ENCODE measurements around the gene SPAG16. TPM values are rescaled to one million over a fixed set of nuclear protein-coding genes. Genes with fewer than 3 reads are reported as not detected.

The SPAG16 gene
- polyA plus RNA-seq, 6 donors from 2014 or later, result 8.4 to 19.7 (median 15.7) TPM

GRCh38 chr2:214361116-214361515 is 1076.9 kb downstream of the SPAG16 start:
- H3K4me3 Mint-ChIP-seq, result no peak overlapping the region
- no peaks in the 10 kb centered on the region for H3K27me3 Mint-ChIP-seq
- H3K27ac Mint-ChIP-seq, result no peak overlapping the region
- no peak for DNase-seq
- no peak for ATAC-seq (ENCODE audit: low read depth in 2 of 2)
- H3K4me1 Mint-ChIP-seq, result no peaks in the 10 kb centered on the region
- H3K36me3 Mint-ChIP-seq, result no peaks in the 10 kb centered on the region
- peaks cover 3 to 15% (median 8%) of the 10 kb centered on the region in 7 donors for H3K9me3 Mint-ChIP-seq

- no peak overlapping the region for H3K4me3 Mint-ChIP-seq
- H3K9me3 Mint-ChIP-seq, result peaks cover 0 to 6% (median 0%) of the 10 kb centered on the region in 7 donors
- ATAC-seq (ENCODE audit: low read depth in 2 of 2) (no peak), DNase-seq (no peak)
- no peaks in the 10 kb centered on the region for H3K36me3 Mint-ChIP-seq
- H3K27me3 Mint-ChIP-seq, result no peaks in the 10 kb centered on the region
- H3K4me1 Mint-ChIP-seq, result no peaks in the 10 kb centered on the region
- no peak overlapping the region for H3K27ac Mint-ChIP-seq
These were observed 1081.3 kb downstream of the SPAG16 start for GRCh38 chr2:214365549-214365948.

DNA sequence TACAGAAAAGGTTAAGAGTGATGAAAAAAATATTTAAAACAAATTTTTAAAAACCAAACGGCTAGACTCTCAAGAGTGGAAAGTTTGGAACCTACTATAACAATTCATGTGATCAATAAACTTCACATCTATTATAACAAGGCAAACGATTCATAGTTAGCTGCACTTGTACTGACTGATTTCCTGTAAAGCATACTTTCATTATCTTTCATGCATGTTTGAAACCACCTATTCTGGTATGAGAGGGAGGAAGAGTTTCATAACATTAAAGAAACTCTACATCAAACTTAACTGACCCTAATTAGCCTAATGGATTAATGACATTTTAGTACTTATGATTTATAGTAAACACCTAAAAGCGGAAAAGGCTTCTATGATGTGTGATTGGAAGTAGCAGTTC is 1082.9 kb downstream of the SPAG16 start:
- Mint-ChIP-seq H3K4me3 (no peak overlapping the region), H3K36me3 (no peaks in the 10 kb centered on the region), H3K4me1 (no peaks in the 10 kb centered on the region), H3K27me3 (no peaks in the 10 kb centered on the region), H3K27ac (no peak overlapping the region), H3K9me3 (peaks cover 0 to 6% (median 0%) of the 10 kb centered on the region in 7 donors)
- no peak for DNase-seq
- no peak for ATAC-seq (ENCODE audit: low read depth in 2 of 2)

DNA sequence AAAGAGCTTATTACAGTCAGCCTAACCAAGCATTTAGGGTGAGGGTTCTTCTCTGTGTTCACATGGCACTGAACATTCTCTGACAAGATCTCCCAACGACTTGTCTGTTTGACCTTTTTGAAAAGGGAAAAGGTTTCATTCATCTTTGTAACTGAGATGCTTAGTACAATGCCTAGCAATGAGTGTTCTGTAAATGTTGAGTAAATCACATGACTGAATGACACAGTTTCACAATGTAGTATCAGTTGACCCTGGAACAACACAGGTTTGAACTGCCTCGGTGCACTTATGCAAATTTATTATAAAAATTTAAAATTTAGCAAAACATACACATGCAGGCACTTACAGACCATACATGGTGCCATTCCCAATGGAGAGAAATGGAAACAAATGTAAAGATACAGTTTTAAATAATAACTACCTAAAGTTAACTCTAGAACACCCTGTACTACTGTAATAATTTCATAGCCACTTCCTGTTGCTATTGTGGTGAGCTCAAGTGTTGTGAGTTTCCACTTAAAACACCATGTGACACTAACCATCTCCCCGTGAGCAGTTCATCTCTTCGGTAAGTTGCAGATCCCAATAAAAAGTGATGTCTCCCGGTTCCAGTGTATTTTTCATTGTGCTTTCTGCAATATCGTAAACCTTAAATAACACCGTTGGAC is 1092.5 kb downstream of the SPAG16 start:
- Mint-ChIP-seq H3K4me1 (no peaks in the 10 kb centered on the region), H3K9me3 (no peaks in the 10 kb centered on the region), H3K27me3 (no peaks in the 10 kb centered on the region), H3K36me3 (no peaks in the 10 kb centered on the region), H3K4me3 (no peak overlapping the region), H3K27ac (no peak overlapping the region)
- DNase-seq (no peak), ATAC-seq (ENCODE audit: low read depth in 2 of 2) (no peak)

DNA sequence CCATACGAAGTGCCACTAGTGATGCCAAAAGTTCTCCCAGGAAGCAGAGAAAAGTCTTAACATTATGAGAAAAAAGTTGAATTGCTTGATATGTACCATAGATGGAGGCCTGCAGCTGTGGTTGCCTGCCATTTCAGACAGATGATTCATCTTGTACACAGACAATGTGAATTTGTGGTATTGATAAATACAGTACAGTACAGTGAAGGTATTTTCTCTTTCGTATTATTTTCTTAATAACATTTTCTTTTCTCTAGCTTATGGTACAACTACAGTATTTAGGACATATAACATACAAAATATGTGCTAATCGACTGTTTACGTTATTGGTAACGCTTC is 1093.0 kb downstream of the SPAG16 start:
- Mint-ChIP-seq H3K4me1 (no peaks in the 10 kb centered on the region), H3K4me3 (no peak overlapping the region), H3K27ac (no peak overlapping the region), H3K9me3 (no peaks in the 10 kb centered on the region), H3K36me3 (no peaks in the 10 kb centered on the region), H3K27me3 (no peaks in the 10 kb centered on the region)
- no peak for ATAC-seq (ENCODE audit: low read depth in 2 of 2)
- DNase-seq, result no peak

DNA sequence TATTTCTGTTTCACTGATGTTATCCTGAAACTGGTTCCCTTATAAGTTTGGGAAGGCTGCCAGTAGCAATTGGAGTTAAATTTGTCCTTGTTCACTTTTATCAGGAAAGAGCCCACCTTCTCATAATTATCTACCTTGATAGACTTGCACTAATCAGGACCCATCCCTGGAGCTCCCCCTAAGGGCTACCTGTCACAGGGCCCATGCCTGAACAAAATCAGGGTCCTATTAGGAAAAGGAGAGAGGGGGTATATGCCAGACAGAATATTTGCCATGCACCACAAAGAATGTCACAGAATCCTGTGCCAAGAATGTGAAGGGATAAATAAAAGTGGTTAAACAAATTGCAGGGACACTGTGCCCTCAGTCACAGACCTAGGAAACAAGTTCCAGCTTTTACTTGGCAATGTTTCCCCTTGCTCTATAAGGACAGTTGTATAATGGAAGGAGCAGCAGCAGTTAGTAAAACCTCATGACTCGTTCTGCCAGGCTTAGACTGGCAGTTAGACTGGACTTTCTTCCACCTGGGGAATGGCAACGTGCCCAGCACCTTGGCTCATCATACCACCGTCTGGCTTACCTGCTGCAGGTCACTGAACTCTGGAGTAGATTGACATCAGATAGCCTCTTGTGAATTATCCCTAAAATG is 1094.3 kb downstream of the SPAG16 start:
- no peaks in the 10 kb centered on the region for H3K27me3 Mint-ChIP-seq
- no peaks in the 10 kb centered on the region for H3K9me3 Mint-ChIP-seq
- no peaks in the 10 kb centered on the region for H3K36me3 Mint-ChIP-seq
- no peak overlapping the region for H3K27ac Mint-ChIP-seq
- no peak overlapping the region for H3K4me3 Mint-ChIP-seq
- no peak for DNase-seq
- no peak for ATAC-seq (ENCODE audit: low read depth in 2 of 2)
- no peaks in the 10 kb centered on the region for H3K4me1 Mint-ChIP-seq

GRCh38 chr2:214379227-214379626 is 1095.0 kb downstream of the SPAG16 start:
- no peaks in the 10 kb centered on the region for H3K9me3 Mint-ChIP-seq
- no peak overlapping the region for H3K27ac Mint-ChIP-seq
- no peaks in the 10 kb centered on the region for H3K36me3 Mint-ChIP-seq
- DNase-seq (no peak), ATAC-seq (ENCODE audit: low read depth in 2 of 2) (no peak)
- H3K4me3 Mint-ChIP-seq, result no peak overlapping the region
- no peaks in the 10 kb centered on the region for H3K4me1 Mint-ChIP-seq
- H3K27me3 Mint-ChIP-seq, result no peaks in the 10 kb centered on the region

- DNase-seq (no peak), ATAC-seq (ENCODE audit: low read depth in 2 of 2) (no peak)
- Mint-ChIP-seq H3K4me3 (no peak overlapping the region), H3K36me3 (no peaks in the 10 kb centered on the region), H3K4me1 (no peaks in the 10 kb centered on the region), H3K9me3 (peaks cover 0 to 2% (median 0%) of the 10 kb centered on the region in 7 donors), H3K27ac (no peak overlapping the region), H3K27me3 (no peaks in the 10 kb centered on the region)
These were observed 1096.4 kb downstream of the SPAG16 start for GRCh38 chr2:214380681-214381080.

DNA sequence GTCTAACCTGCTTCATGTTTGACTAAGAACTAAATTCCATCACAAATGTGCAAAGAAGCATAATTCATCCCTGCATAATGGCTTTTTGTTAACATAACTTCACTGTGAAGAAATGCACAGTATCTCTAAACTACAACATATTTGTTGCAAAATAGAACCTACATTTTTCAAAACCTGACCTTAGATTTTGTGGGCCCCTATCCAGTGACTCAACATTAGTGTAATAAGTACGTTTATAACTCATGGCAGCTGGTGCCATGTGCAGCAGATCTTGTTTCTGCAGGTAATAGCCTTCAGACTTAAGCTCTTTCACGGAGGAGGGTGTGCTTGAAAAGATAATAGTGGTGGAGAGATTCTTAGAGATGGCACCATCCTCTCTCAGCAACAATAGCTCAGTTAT is 1098.0 kb downstream of the SPAG16 start:
- Mint-ChIP-seq H3K27ac (no peak overlapping the region), H3K4me3 (no peak overlapping the region), H3K9me3 (peaks cover 0 to 2% (median 0%) of the 10 kb centered on the region in 7 donors), H3K36me3 (no peaks in the 10 kb centered on the region), H3K4me1 (no peaks in the 10 kb centered on the region), H3K27me3 (no peaks in the 10 kb centered on the region)
- DNase-seq (no peak), ATAC-seq (ENCODE audit: low read depth in 2 of 2) (no peak)

GRCh38 chr2:214386720-214387119 is 1102.5 kb downstream of the SPAG16 start:
- no peak overlapping the region for H3K4me3 Mint-ChIP-seq
- no peaks in the 10 kb centered on the region for H3K36me3 Mint-ChIP-seq
- ATAC-seq (ENCODE audit: low read depth in 2 of 2) (no peak), DNase-seq (no peak)
- H3K4me1 Mint-ChIP-seq, result no peaks in the 10 kb centered on the region
- no peaks in the 10 kb centered on the region for H3K27me3 Mint-ChIP-seq
- no peak overlapping the region for H3K27ac Mint-ChIP-seq
- peaks cover 0 to 2% (median 0%) of the 10 kb centered on the region in 7 donors for H3K9me3 Mint-ChIP-seq

- no peak overlapping the region for H3K27ac Mint-ChIP-seq
These were observed 1105.1 kb downstream of the SPAG16 start for GRCh38 chr2:214389334-214389733.

DNA sequence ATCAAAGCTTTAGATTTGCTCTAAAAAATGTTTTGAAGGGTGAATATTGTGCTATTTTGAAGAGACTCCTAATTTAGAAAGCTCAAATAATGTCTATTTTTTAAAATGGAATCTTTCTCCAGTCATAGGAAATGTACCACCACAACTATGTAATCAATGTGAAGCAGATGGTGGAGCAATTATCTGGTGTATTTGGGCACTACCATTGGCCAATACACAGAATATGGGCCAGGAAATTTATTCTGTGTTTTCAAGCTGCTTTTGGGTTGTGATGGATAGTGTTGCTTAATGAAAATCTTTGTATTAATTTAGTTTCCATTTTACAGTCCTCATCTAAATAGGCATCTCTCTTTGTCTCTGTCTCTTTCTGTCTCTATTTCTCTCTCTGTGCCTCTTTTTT is 1109.5 kb downstream of the SPAG16 start:
- no peak overlapping the region for H3K4me3 Mint-ChIP-seq
- H3K36me3 Mint-ChIP-seq, result no peaks in the 10 kb centered on the region
- no peaks in the 10 kb centered on the region for H3K9me3 Mint-ChIP-seq
- ATAC-seq (ENCODE audit: low read depth in 2 of 2) (no peak), DNase-seq (no peak)
- no peaks in the 10 kb centered on the region for H3K4me1 Mint-ChIP-seq
- no peaks in the 10 kb centered on the region for H3K27me3 Mint-ChIP-seq
- H3K27ac Mint-ChIP-seq, result no peak overlapping the region

More at GRCh38 chr2:214389334-214389733, 1105.1 kb downstream of the SPAG16 start:
- H3K36me3 Mint-ChIP-seq, result no peaks in the 10 kb centered on the region
- peaks cover 0 to 2% (median 0%) of the 10 kb centered on the region in 7 donors for H3K9me3 Mint-ChIP-seq
- no peaks in the 10 kb centered on the region for H3K4me1 Mint-ChIP-seq
- ATAC-seq (ENCODE audit: low read depth in 2 of 2) (no peak), DNase-seq (no peak)
- no peaks in the 10 kb centered on the region for H3K27me3 Mint-ChIP-seq
- H3K4me3 Mint-ChIP-seq, result no peak overlapping the region

DNA sequence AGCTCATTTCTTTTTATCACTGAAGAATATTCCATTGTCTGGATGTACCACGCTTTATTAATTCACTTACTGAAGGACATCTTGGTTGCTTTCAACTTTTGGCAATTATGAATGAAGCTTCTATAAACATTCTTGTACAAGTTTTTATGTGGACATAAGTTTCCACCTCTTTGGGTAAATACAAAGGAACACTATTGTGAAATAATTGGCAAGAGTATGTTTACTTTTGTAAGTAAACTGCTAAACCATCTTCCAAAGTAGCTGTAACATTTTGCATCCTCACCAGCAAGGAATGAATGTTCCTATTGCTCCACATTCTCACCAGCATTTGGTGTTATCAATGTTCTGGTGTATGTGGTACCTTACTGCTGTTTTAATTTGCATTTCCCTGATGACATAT is 1110.8 kb downstream of the SPAG16 start:
- Mint-ChIP-seq H3K27me3 (no peaks in the 10 kb centered on the region), H3K4me3 (no peak overlapping the region), H3K27ac (no peak overlapping the region), H3K9me3 (no peaks in the 10 kb centered on the region), H3K4me1 (no peaks in the 10 kb centered on the region), H3K36me3 (no peaks in the 10 kb centered on the region)
- no peak for ATAC-seq (ENCODE audit: low read depth in 2 of 2)
- DNase-seq, result no peak

GRCh38 chr2:214401580-214401979 is 1117.3 kb downstream of the SPAG16 start:
- no peaks in the 10 kb centered on the region for H3K27me3 Mint-ChIP-seq

More at GRCh38 chr2:214401580-214401979, 1117.3 kb downstream of the SPAG16 start:
- Mint-ChIP-seq H3K36me3 (no peaks in the 10 kb centered on the region), H3K27ac (no peak overlapping the region), H3K9me3 (no peaks in the 10 kb centered on the region), H3K4me1 (no peaks in the 10 kb centered on the region), H3K4me3 (no peak overlapping the region)
- DNase-seq (no peak), ATAC-seq (ENCODE audit: low read depth in 2 of 2) (no peak)

Measured in naive B cell (primary cell).